Stimulated activated CD4-positive, alpha-beta T cell treated with anti-CD3 and anti-CD28 coated beads, Interleukin-4, amount 100 ng/mL, for 24 hours (primary cell): ENCODE measurements around the gene DNAAF8.

Experiments
- DNase-seq: peaks from one replicate; pipeline ENCODE4 v3.0.0-alpha.2; 2020

Gene DNAAF8

DNA sequence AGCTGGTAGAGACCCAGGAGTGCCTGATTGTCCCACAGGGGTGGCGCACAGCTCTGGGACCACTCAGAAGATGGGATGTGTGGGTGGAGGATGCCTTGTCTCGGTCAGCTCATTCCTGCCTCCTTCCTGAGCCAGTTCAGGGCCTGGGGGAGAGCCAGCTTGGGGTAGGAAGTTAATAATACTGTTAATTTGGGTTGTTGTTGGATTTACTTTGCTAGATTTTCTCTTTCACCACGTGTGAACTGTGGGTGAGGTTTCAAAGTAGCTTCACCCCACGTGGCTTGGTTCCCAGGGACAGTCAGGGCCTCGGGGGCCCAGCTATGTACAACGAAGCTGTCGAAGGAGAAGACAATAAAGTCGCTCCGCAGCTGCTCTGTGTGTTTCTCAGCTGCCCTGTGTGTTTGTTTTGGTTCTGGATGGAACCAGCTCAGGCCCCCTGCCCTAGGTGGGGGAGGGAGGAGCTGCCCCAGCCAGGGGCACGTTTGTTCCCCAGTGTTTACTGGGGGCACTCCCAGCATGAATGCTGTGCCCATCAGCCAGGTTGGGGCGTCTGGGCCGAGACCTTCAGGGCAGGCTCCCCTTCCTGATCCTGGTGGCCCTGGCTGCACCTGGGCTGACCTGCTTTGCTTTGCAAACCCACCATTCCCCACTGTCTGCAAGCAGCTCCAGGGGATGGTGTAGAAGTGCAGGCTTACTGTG is 38.7 kb upstream of the DNAAF8 start:
- no peak for DNase-seq

DNA sequence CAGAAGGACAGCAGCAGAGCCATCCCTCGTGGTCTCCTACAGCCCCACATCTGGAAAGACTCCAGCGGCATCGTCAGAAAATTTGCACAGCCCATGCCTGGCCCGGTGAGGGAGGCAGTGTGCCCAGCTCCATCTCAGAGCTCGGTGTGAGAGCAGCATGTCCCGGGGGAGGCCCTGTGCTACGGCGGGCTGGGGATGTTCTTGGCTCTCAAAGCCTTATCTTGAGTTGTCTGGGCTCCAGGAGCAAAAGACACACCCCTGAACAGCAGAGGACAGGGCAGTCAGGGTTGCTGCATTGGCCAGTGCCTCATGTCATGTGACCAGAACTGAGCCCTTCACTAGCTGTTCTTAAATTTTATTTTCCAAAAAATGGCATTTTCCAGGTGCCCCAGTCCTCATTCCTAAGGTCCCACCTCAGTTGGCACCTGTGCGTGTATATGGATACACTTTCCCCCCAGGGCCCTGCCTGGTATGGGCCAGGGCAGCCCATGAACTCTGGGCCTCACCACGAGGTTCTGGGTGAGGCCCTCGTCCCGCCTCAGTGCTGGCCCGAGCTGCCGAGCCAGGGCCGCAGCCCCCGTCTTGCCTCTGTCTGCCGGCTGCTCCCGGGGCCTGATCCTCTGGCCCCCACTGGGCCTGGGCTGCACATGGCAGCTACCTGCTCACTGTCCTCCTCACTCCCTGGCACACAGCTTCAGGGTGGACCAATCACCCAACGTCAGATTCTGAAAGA is 38.0 kb upstream of the DNAAF8 start:
- DNase-seq, result no peak

DNA sequence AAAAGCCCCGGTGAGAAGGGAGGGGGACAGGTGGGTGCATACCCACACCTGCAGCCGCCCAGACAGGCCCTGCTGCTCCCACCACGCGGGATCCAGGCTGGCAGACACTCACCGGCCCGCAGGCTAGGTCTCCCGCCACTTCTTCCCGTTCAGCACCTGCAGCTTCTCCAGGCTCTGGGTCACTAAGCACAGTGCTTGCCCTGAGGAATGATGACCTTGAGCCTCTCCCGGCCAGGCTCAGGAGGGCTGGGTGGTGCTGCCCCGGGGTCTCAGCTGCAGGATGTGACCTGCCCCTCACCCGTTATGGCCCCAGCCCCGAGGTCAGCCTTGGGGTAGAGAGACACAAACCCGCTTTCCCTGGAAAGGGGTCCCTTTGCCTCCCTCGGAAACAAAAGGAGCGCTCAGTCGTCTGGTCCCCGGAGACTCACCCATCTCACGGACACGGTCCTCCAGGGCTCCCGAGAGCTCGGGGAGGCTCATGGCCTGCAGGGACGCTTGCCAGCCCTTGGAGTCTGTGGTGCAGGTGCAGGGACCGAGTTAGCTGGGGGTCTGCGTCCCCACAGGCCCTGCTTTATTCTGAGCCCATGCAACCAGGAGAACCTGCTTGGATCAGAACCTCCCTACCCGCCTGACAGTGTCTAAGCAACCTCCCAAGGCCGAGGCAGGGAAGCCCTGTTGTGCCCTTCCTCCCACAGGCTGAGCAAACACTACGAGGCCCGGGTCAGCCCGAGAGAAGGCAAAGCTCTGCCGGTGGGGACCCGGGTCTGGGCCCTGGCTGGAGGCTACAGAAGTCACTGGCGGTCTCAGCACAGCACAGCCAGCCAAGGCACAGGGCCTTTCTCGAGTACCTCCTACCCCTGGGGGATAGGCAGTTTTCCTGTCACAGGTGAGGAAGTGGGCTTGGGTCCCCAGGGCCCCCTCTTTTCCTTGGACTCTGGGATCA is 37.2 kb upstream of the DNAAF8 start:
- DNase-seq, result no peak

DNA sequence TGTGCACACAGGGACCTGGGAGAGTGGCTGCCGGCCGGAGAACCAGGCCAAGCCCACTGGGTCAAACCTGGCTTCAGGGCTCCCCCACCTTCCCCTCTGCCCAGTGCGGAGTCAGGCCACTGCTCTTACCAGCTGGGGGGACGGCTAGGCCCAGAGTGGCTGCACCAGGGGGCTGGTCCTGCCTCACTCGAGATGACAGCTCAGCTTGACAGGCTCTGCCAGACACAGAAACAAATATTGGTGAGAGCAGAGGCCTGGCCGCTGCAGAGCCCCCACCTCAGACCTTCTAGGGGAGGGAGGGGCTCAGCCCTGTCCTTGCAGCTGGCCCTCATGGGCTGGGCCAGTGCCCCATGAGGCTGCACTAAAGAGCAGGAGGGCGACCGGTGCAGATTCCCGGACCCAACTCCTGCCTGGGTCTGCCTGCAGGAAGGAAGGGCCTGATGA is 36.5 kb upstream of the DNAAF8 start:
- DNase-seq, result no peak

DNA sequence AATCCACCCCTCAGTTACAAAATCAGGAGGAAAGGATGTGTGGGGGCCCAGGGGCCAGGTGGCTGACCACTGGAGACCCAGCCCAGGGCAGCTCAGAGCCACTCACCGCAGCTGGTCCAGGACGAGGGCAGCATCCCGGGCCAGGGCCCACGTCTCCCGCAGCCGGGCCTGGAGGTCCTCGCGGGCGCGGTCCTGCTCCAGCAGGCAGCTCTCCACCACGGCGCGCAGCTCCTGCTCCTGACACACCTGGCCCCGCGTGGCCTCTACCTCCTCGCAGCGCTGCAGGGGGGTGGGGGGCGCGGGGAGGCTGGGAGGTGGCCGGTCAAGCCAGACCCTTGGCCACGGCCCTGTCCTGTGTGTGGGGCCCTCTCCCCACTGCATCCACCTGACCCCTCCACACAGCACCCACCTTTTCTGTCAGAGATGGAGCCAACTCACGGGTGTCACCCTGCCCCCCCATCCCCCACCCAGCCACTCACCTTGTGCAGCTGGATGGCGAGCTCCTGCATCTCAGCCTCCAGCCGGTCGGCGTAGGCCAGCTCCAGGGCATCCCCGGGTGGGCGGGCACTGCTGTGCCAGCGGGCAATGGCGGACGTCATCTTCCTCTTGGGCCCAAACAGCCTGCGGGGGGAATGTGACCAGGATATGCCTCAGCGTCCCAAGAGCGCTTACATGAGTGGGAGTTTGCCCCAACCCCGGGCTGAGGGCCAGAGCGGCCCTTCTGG is 35.9 kb upstream of the DNAAF8 start:
- DNase-seq, result no peak

DNA sequence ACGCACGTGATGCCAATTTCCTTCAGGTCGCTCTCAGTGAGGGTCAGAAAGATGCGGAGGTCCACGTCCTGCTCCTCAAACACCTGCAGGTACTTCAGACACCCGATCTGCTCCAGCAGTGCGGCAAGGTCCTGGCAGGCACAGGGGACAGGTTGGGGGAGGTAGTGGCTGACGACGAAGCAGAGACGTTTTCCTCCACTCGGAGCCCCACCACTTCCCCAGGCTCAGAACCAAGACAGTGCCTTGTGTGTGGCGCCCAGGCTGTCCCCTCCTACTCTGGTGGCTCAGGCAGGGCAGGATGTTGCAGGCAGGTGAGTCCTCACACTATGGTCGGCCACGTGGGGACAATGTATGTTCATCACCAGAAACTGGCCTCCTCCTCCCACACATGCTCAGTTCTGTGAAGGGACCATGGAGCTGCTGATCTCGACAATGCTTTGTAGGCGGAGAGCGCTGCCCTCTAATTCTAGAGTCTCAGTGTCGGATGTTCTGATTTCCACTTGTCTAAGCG is 35.2 kb upstream of the DNAAF8 start:
- DNase-seq, result no peak

DNA sequence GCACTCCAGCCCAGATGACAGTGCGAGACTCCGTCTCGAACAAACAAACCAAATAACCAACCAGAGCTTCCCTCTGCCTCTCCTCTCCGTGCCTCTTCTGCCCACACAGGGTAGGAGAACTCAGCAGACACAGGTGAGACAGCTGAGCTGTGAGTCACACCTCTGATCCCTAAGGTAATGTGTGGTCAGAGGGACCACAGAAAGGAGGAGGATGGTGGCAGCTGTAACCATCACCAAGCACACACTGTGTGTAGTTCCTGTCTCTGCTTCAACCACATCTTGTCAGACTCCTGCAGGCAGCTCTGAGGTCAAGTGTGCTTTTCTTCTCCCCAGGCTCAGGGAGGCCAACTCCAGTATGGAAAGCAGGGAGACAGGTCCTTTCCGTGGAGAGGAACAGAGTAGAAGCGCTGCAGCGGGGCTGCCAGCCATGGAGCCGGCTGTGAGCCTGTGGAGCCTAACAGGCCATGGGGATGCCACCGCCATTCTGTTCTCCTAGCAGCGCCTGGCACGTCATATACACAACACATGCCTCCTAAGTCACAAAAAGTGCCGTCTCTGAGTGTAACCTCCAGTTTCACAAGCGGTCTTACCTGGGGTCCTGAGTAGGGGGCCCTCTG is 33.8 kb upstream of the DNAAF8 start:
- no peak for DNase-seq

DNA sequence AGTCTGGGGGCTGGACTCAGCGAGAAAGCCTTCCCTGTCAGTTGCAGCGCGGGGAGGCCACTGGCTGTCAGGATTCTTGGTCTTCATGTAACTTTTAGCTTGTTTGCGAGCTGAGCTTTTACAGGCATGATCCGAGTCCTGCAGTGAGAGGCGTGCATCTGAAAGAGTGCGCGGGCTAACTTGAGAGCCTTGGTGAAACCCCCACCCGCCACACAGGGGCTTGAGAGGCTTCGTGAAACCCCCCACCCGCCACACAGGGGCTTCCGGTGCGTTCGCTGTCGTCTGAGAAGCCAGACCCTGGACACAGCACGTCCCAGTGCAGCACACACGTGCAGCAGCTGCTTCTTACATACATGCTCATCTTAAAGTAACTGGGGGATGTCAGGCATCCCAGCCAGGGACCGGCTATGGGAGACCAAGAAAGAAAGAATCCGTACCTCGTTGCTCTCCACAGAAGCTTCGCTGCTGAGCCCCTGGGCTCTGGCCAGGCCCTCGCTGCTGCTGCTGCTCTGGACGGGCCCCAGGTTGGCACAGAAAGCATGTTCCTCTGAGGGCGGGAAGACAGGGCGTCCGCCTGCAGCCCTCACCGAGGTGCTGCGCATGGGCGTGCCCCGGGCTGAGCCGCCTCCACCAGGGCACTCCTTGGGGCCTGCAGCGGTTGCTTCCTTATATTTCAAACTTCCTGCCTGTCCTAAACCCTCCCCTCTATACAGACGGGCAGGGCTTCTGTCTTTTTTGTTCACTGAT is 33.2 kb upstream of the DNAAF8 start:
- DNase-seq, result no peak

DNA sequence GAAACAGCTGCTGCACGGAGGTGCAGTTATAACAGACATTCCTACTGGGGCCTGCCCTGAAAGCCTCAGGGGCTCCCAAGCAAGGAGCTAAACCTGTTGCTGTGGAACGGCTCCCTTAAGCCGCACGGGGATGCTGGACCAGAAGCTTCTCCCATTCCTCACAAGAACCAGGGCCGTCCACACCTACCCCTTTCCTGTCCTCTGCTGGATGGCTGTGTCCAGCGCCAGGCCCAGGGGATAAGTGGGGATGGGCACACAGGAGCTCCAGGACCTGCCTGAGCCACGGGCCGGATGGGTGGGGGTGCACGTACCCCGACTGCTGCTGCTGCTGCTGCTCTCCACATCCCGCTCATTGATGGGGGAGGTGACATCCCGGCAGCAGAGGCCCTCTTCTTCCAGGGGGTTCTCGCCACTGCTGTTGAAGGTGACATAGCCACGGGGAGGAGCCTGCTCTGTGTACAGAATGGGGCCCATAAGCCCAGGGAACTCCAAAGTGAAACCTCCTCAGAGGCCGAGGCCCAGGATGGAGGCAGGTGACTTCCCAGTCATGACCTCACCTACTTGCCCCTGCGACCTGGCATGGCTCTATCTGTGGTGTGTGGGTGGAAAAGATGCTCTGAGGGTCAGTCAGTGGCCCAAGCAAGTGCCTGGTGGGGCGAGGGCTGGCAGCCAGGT is 32.4 kb upstream of the DNAAF8 start:
- DNase-seq, result no peak

DNA sequence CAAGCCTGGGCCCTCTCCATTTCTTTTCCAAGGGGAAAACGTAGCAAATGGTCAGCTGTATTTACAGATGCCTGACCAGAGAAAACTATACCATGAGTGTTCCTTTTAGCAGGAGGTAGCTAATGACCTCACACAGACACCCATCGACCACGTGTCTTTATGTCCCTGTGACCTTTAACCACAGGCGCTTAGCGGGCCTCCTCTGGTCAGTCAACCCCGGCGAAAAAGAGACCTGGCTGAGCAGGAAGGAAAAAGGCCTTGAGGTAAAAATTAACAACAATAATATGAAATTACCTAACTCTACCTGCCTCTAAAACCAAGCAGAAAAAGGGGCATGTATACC is 31.9 kb upstream of the DNAAF8 start:
- DNase-seq, result no peak

DNA sequence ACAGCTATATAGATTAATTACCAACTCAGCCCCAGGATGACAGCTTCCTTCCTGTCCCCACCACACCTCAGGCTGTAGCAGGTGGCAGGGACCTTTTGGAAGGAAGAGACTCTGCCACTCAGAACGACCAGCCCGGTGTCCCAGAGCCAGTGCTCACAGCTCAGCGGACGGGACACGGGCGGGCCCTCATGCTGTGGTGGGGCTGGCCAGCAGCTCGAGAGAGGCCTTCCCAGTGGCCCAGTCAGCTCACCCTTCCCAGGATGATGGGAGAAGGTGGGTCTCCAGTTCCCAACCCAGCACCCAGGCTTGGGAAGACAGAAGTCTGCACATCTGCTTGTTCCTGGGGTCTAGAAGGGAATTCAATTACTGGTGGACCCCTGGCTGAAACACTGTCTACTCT is 30.4 kb upstream of the DNAAF8 start:
- no peak for DNase-seq

DNA sequence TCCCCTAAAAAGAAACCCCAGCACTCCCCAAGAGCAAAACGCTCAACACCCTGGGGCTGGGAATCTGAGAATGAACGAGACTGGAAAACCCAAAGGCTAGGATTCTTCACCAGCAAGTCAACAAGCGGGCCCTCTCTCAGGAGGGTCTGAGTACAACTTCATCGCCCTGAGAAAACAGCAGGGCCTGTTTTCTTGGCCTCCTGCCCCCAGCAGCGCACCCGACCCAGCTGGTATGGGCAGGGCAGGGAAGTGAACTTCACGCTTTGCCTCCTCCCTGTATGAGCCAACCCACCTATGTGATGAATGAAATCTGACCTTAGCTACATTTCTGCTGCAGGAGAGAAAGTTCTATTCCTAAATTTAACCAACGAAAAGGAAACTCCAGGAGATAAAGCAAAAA is 29.8 kb upstream of the DNAAF8 start:
- DNase-seq, result no peak

DNA sequence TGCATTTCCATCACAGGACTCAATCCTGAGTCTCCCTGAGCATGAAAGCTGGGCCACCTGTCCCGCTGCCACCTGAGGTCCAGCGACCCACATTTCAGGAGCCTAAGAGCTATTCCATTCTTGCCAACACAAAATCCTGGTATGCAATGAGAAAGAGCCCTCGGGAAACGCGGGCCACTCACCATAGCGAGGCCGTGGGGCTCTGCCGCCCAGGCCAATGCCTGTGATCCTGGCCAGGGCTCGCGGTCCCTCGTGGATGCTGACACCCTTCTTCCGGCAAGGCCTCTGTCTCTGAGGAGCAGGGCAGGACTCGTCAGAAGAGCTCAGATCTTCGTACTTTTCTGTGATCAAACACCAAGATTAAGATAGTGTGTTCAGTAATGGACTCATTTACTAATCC is 29.4 kb upstream of the DNAAF8 start:
- DNase-seq, result no peak

DNA sequence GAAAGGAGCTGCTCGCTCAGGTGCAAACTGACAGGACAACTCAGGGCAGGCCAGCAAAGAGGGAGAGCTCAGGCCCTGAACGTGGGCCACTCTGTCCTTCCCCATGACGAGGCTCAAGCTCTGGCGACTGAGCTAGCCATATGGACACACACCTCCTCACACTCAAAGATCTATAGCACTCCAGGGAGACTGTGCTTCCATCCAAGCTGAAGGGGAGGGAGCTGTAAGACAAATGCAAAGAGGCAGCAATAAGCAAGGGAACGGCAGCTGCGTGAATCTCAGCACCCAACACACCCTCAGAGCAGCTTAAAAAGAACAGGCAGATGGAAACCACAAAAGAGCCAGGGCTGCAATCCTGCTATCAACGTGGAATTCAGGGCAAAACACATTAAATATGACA is 27.5 kb upstream of the DNAAF8 start:
- DNase-seq, result no peak

DNA sequence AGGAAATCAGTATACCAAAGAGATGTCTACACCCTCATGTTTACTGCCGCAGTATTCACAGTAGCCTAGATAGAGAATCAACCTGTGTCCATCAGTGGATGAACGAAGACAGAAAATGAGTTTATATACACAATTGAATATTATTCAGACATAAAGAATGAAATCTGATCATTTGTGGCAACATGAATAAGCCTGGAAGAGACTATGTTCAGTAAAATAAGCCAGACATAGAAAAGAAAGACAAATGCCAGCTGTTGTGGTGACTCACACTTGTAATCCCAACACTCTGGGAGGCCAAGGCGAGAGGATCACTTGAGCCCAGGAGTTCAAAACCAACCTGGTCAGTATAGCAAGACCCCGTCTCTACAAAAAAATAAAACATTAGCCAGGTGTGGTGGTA is 24.9 kb upstream of the DNAAF8 start:
- no peak for DNase-seq

DNA sequence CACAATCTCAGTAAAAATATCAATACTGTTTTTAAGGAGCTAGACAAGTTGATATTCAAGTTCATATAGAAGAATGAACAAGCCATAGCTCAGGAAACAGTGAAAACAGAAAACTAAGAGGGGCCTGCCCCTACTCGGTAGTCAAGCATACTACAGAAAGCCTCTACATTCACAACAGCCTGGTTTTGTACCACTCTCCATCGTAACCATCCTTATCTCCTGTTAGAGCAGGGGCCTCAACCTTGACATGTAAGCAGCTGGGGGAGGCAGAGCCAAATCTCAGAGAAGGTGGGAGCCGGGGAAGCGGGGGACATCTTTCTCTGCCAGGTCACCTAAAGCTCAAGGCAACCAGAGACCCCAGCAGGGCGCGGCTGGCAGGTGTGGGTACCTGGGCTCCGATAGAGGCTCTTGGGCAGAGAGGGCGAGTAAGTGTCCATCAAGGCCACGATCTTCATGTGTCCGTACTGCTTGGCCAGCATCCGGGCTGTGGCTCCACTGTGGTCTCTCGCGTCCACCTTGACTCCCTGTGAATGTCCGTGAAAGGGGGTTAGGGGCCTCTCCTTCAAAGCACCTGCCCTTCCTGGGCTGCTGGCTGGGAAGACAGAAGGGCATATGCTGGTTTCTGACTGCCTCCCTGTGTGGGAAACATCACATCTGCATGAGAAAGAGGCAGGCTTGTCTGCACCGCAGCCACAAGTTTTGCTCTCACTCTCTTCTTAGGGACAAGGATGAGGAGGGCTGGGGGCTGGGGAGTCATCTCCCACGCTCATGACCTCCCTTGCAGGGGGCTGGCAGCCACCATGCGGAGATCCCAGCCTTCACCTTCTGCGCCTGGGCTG is 20.5 kb upstream of the DNAAF8 start:
- no peak for DNase-seq

DNA sequence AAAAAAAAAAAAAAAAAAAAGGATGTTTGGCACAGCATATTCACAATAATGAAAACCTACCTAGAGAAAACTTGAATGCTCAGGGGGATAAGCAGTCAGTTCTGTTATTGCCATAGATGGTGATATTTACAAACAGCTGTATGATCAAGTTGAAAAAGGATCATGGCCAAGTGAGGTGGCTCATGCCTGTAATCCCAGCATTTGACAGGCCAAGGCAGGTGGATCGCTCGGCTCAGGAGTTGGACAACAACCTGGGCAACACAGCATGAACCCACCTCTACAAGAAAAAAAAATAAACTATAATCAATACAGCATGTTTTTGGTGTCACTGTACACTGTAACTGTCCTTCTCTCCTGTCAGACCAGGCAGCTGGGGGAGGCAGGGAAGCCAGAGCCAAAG is 19.3 kb upstream of the DNAAF8 start:
- no peak for DNase-seq

DNA sequence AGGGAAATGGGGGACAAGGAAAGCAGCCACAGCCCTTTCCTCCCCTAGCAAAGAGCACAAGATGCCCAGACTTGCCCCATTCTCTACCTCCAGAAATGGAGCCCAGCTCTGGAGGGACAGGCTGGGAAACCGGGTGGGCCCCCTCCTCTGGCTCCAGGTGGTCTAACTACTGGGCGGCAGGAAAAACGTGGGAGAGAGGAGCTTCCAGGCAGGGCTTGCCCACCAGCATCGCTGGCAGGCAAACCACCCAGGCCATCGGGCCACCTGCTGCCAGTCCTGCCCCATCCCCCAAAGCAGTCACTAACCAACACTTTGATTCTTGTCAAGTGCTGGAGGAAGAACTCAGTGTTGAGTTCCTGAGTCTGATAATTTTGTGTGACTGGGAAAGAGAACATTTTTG is 15.9 kb upstream of the DNAAF8 start:
- no peak for DNase-seq

DNA sequence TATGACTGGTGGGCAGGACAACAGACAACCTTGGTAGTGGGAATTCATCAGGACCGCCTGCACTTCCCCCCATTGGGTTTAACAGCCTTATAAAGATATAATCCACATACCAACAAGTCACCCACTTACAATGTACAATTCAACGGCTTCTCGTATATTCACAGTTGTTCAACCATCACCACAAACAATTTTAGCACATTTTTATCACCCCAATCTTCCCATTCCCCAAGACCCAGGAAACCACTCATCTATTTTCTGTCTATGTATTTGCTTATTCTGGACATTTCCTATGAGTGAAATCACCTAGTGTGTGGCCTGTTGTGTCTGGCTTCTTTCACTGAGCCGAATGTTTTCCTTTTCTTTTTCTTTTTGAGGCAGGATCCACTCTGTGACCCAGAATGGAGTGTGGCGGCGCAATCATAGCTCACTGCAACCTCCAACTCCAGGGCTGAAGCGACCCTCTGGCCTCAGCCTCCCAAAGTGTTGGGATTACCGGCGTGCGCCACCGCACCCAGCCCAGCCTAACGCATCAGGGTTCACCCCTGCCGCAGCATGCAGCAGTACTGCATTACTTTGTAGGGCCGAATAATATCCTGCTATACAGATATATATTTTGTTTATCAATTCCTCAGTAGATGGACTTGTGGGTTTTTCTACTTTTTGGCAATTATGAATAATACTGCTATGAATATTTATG is 11.1 kb upstream of the DNAAF8 start:
- no peak for DNase-seq
